K562 (cell line): Measurements from ENCODE around the gene KLHL14. TPM values are rescaled to one million over a fixed set of nuclear protein-coding genes. Genes with fewer than 3 reads are reported as not detected.

Experiments
- ATAC-seq: fragments of 200-7000 bp; cut with Tn5 transposase; 3 replicates; pipeline ENCODE4 v1.9.1; 2020; ENCODE audit warnings: moderate library complexity
- BruUV-seq: library from RNA; stranded (reverse); fragments of 400-500 nt; replicated peaks from 2 replicates; lab custom pipeline; 2021; lab: Mats Ljungman, UMichigan
- CTCF ChIA-PET: fragments of 300-600 bp; formaldehyde crosslinking; extraction: SDS; loops from one replicate; lab custom pipeline; 2021; ENCODE audit warnings: low intra/inter-chr PET ratio; lab: Yijun Ruan, JAX
- POLR2A ChIA-PET: fragments of 300-600, 350-650 bp; sonication (Branson Sonifier 250); formaldehyde crosslinking; extraction: SDS; loops from one replicate; lab custom pipeline; 2021; ENCODE audit warnings: antibody characterized with exemption, inconsistent platforms; lab: Yijun Ruan, JAX
- DNase-seq, 4 experiments: peaks; one replicate each; pipeline versions ENCODE4 v3.0.0 to v3.0.0-alpha.2; 2011 to 2018; ENCODE audit warnings: low spot score in 3 of 4, mixed read lengths in 3 of 4; ENCODE audit errors: extremely low read depth in 1 of 4
- FAIRE-seq: peaks from 2 replicates; lab custom pipeline; 2011; peaks lifted over from hg19 to GRCh38; lab: Jason Lieb, UNC
- H2AFZ ChIP-seq: 2 replicates; pipeline ENCODE4 v1.6.0; 2011; ENCODE audit warnings: low read depth, low read length, control low read depth, inconsistent platforms
- H3K27ac ChIP-seq: fragments of 200-600 bp; 3 replicates; pipeline ENCODE4 v1.8.0; 2011; ENCODE audit warnings: low read depth, mild to moderate bottlenecking, control low read depth, inconsistent platforms, low read length, moderate library complexity, mixed read lengths; ENCODE audit errors: extremely low read depth
- H3K27me3 ChIP-seq, 2 experiments: fragments of 300-600 bp in 1 of 2; 2 replicates in 1 of 2; 3 replicates in 1 of 2; pipeline versions ENCODE4 v1.6.0 to v1.8.0; 2011; ENCODE audit warnings: inconsistent platforms in 2 of 2, low read length in 2 of 2, mild to moderate bottlenecking in 1 of 2, mixed read lengths in 1 of 2, moderate library complexity in 1 of 2; ENCODE audit not compliant: control insufficient read depth in 2 of 2, insufficient read depth in 2 of 2
- H3K36me3 ChIP-seq: fragments of 300-600 bp; 3 replicates; pipeline ENCODE4 v1.8.0; 2011; ENCODE audit warnings: mild to moderate bottlenecking, low read length, inconsistent platforms; ENCODE audit not compliant: control insufficient read depth, insufficient read depth
- H3K4me1 ChIP-seq, 2 experiments: fragments of 200-600 bp in 1 of 2; replicated peaks in 1 of 2; 2 replicates in 1 of 2; 3 replicates in 1 of 2; pipeline versions ENCODE4 v1.5.1 to v1.8.0; 2011; ENCODE audit warnings: inconsistent platforms in 2 of 2, low read length in 2 of 2, mild to moderate bottlenecking in 1 of 2, mixed read lengths in 1 of 2, moderate library complexity in 1 of 2; ENCODE audit not compliant: control insufficient read depth in 2 of 2, insufficient read depth in 2 of 2
- H3K4me2 ChIP-seq: 2 replicates; pipeline ENCODE4 v1.6.1; 2011; ENCODE audit warnings: low read length, control low read depth, inconsistent platforms, mixed read lengths; ENCODE audit not compliant: insufficient read depth
- H3K4me3 ChIP-seq: fragments of 200-600 bp; sonication (generic), shearing (Covaris generic); 2 replicates; pipeline ENCODE4 v1.5.1; 2016; ENCODE audit warnings: control low read depth, inconsistent platforms
- H3K79me2 ChIP-seq: fragments of 200-600 bp; 3 replicates; pipeline ENCODE4 v1.8.0; 2011; ENCODE audit warnings: low read length, inconsistent platforms; ENCODE audit not compliant: control insufficient read depth, insufficient read depth
- H3K9ac ChIP-seq, 2 experiments: 2 replicates each; pipeline versions ENCODE4 v1.6.0 to v1.6.1; 2011; ENCODE audit warnings: low read depth in 2 of 2, low read length in 2 of 2, control low read depth in 1 of 2, inconsistent platforms in 1 of 2, mild to moderate bottlenecking in 1 of 2, mixed read lengths in 1 of 2; ENCODE audit not compliant: insufficient read depth in 1 of 2
- H3K9me1 ChIP-seq: one replicate; pipeline ENCODE4 v1.6.0; 2011; ENCODE audit warnings: inconsistent platforms, mild to moderate bottlenecking, low read length, moderate library complexity; ENCODE audit not compliant: control insufficient read depth, insufficient read depth
- H3K9me3 ChIP-seq: replicated peaks from 2 replicates; pipeline ENCODE4 v1.5.1; 2011; ENCODE audit warnings: low read depth, low read length, inconsistent platforms; ENCODE audit not compliant: control insufficient read depth, insufficient read depth
- H4K20me1 ChIP-seq: replicated peaks from 2 replicates; pipeline ENCODE4 v1.6.1; 2011; ENCODE audit warnings: low read length, inconsistent platforms, mixed read lengths; ENCODE audit not compliant: control insufficient read depth, insufficient read depth
- ARNT ChIP-seq, 2 experiments: fragments of 450-650 bp; IDR thresholded peaks; 2 replicates each; pipeline ENCODE4 v1.6.1; 2016; ENCODE audit warnings: mild to moderate bottlenecking in 1 of 2
- ESRRB ChIP-seq: fragments of 250-450 bp; sonication (Bioruptor Pico); IDR thresholded peaks from 2 replicates; pipeline ENCODE4 v1.5.0; 2020; ENCODE audit warnings: mild to moderate bottlenecking, moderate library complexity, borderline replicate concordance
- FOSL1 ChIP-seq: fragments of 200-800 bp; sonication (Bioruptor generic); conservative IDR thresholded peaks from 2 replicates; pipeline ENCODE4 v1.6.1; 2016; ENCODE audit warnings: missing genetic modification characterization, missing compliant biosample characterization
- GABPA ChIP-seq: fragments of 200-800 bp; sonication (Bioruptor generic); conservative IDR thresholded peaks from 2 replicates; pipeline ENCODE4 v1.6.1; 2016; ENCODE audit warnings: low read depth, missing genetic modification characterization, missing compliant biosample characterization
- HNRNPH1 ChIP-seq: fragments of 200-400 bp; formaldehyde crosslinking; optimal IDR thresholded peaks from 2 replicates; pipeline ENCODE3; 2017; ENCODE audit warnings: low read depth, mild to moderate bottlenecking, low read length, moderate library complexity
- KAT2B ChIP-seq: IDR thresholded peaks from one replicate; pipeline ENCODE4 v1.6.1; 2012; ENCODE audit warnings: low read depth, mild to moderate bottlenecking, control low read depth, inconsistent platforms, low read length, moderate library complexity
- MEF2A ChIP-seq: IDR thresholded peaks from 2 replicates; pipeline ENCODE4 v1.6.1; 2011; ENCODE audit warnings: low read depth, mild to moderate bottlenecking, low read length, moderate library complexity; ENCODE audit not compliant: control insufficient read depth
- TOE1 ChIP-seq, 2 experiments: fragments of 450-650 bp in 1 of 2; sonication (generic) in 1 of 2; formaldehyde crosslinking in 1 of 2; IDR thresholded peaks; 2 replicates each; pipeline versions ENCODE4 v1.7.1 to v1.8.0; 2016 to 2022; ENCODE audit warnings: borderline replicate concordance in 2 of 2, mild to moderate bottlenecking in 2 of 2, antibody characterized with exemption in 1 of 2, inconsistent platforms in 1 of 2, low read depth in 1 of 2, missing genetic modification reagents in 1 of 2, moderate library complexity in 1 of 2
- ZNF384 ChIP-seq: IDR thresholded peaks from 2 replicates; pipeline ENCODE4 v1.6.1; 2012; ENCODE audit warnings: low read depth, low read length, improper control_type of control experiment
- ZNF444 ChIP-seq: fragments of 250-450 bp; sonication (Bioruptor Pico); IDR thresholded peaks from 2 replicates; pipeline ENCODE4 v1.4.0; 2020; ENCODE audit warnings: mild to moderate bottlenecking, moderate library complexity
- WGBS: fragments of 100-300 bp; shearing (Covaris generic); methylation state at CpG from one replicate; pipeline ENCODE4 v1.1.6; 2016; ENCODE audit warnings: low coverage, mixed read lengths; ENCODE audit not compliant: insufficient coverage; ENCODE audit errors: missing lambda C conversion rate; 5-methylcytosine and 5-hydroxymethylcytosine counted together
- in situ Hi-C: fragments of 300-500 bp; cut with MboI; formaldehyde crosslinking; loops from 4 replicates; pipeline ENCODE4 v1.15.0; 2018; ENCODE audit warnings: inconsistent platforms, mixed read lengths
- intact Hi-C: fragments of 100-400 bp; cut with micrococcal nuclease; formaldehyde crosslinking; loops from 2 replicates; pipeline ENCODE4 v1.14.2; 2022
- polyA plus RNA-seq, 8 experiments: library from polyadenylated mRNA; depleted of rRNA in 4 of 8; stranded (reverse) in 5 of 8; unstranded in 3 of 8; fragments of >200 nt; fragmentation: Nextera tagmentation in 2 of 8; fragmentation: Illumina TruSeq in 1 of 8; extraction: Ambion mirVana in 2 of 8; extraction: Trizol in 1 of 8; gene quantifications; 2 replicates each; pipeline versions ENCODE4 v1.2.1 to v1.2.3, GENCODE V29; 2011 to 2014; ENCODE audit warnings: inconsistent platforms in 1 of 8, missing spikeins in 1 of 8
- total RNA-seq, 7 experiments: library from RNA; depleted of rRNA in 6 of 7; stranded (reverse); fragments of >200 nt in 6 of 7; fragmentation: Illumina TruSeq in 2 of 7; extraction: Trizol in 2 of 7; gene quantifications; 2 replicates each; pipeline versions ENCODE4 v1.2.1 to v1.2.3, GENCODE V29; 2011 to 2021; ENCODE audit warnings: low replicate concordance in 1 of 7
- TF ChIP-seq, protein P1 (sequence below): sonication (generic); formaldehyde crosslinking; IDR thresholded peaks from 2 replicates; pipeline ENCODE4 v1.8.0; 2022; ENCODE audit warnings: mild to moderate bottlenecking, missing genetic modification reagents
- TF ChIP-seq, protein P2 (sequence below), 2 experiments: fragments of 450-650 bp; conservative IDR thresholded peaks; 2 replicates each; pipeline ENCODE4 v1.6.1; 2017; ENCODE audit warnings: mild to moderate bottlenecking in 2 of 2, moderate library complexity in 2 of 2
- TF ChIP-seq, protein P3 (sequence below), 2 experiments: IDR thresholded peaks; 2 replicates each; pipeline ENCODE4 v1.6.1; 2011; ENCODE audit warnings: borderline replicate concordance in 1 of 2, control low read depth in 1 of 2, low read depth in 1 of 2, low read length in 1 of 2, mild to moderate bottlenecking in 1 of 2, mixed read lengths in 1 of 2, moderate library complexity in 1 of 2; ENCODE audit not compliant: insufficient read depth in 1 of 2, insufficient read length in 1 of 2, poor library complexity in 1 of 2, severe bottlenecking in 1 of 2; ENCODE audit errors: extremely low read depth in 1 of 2

The KLHL14 gene
- total and polyA plus RNA-seq, 9 of the 15 experiments (the other 6 are each of a cell fraction or from before 2014, with no cell fraction given) = not detected

DNA sequence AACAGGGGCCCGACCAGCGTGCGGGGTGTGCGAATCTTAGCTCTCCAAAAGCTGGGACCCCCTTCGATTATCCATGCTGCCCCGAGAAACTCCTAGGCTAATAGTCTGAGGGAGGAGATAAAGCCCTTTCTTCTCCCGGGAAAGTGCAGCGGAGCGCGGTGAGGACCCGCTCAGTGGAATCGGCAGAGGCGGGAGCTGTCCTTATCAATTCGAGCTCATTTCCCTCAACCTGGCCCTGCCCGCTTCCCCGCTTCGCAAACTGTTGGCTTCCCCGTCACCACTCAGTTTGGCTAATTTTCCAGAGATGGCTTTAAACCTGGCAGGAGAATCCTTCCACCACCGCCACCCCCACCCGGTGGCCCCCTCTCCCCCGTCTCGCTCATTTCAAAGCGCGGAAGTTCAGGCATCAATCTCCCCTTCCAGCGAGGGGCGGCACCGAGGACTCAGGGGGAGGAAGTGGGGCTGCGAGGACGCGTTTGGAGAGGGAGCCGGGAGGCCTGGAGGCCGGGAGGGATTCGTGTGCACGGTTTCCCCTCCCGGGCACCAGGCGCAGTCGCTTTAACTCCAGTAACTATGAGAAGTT lies 1.6 kb downstream of the KLHL14 start:
- H4K20me1 ChIP-seq = no peaks in the 10 kb centered on the region
- in situ Hi-C loops = no loop called here
- no TSS peak for BruUV-seq
- no peak for DNase-seq
- WGBS = 3% methylated on average over 31 of the region's 37 CpGs
- H3K36me3 ChIP-seq = no peaks in the 10 kb centered on the region
- H3K79me2 ChIP-seq = no peaks in the 10 kb centered on the region
- CTCF ChIA-PET = no interaction called here
- no peaks in the 10 kb centered on the region; a peak in 1 of 5 replicates for H3K4me1 ChIP-seq
- peaks cover 4 to 5% of the 10 kb centered on the region in 2 experiments; a peak in 2 of 5 replicates for H3K27me3 ChIP-seq
- ATAC-seq = peak; percentile 41; the same call in 1 of the 3 replicates
- no peak overlapping the region for H2AFZ ChIP-seq
- intact Hi-C loops = no loop called here
- H3K4me2 ChIP-seq = no peak overlapping the region
- POLR2A ChIA-PET = interaction anchor here (0.7 kb wide), 1 partner anchor 116 kb away, joined by 3 read pairs; no protein-coding TSS in a partner anchor
- FAIRE-seq = no peak
- no peak overlapping the region for H3K9ac ChIP-seq
- H3K4me3 ChIP-seq = no peak overlapping the region
- no peaks in the 10 kb centered on the region for H3K9me1 ChIP-seq
- H3K9me3 ChIP-seq = no peaks in the 10 kb centered on the region
- no peak overlapping the region for H3K27ac ChIP-seq
- TF ChIP-seq ESRRB (no peak), MEF2A (no peak), ARNT (IDR thresholded peaks at IDR 0.05) (no peak), TOE1 (IDR thresholded peaks at IDR 0.05; ENCODE audit: borderline replicate concordance) (no peak), TOE1 (CRISPR knock-in tag; IDR thresholded peaks at IDR 0.05; ENCODE audit: borderline replicate concordance, low read depth) (no peak), FOSL1 (no peak), KAT2B (no peak), HNRNPH1 (no peak), GABPA (tag) (no peak), ZNF444 (CRISPR knock-in tag) (no peak), ZNF384 (no peak)
- TF ChIP-seq, protein P1, sequence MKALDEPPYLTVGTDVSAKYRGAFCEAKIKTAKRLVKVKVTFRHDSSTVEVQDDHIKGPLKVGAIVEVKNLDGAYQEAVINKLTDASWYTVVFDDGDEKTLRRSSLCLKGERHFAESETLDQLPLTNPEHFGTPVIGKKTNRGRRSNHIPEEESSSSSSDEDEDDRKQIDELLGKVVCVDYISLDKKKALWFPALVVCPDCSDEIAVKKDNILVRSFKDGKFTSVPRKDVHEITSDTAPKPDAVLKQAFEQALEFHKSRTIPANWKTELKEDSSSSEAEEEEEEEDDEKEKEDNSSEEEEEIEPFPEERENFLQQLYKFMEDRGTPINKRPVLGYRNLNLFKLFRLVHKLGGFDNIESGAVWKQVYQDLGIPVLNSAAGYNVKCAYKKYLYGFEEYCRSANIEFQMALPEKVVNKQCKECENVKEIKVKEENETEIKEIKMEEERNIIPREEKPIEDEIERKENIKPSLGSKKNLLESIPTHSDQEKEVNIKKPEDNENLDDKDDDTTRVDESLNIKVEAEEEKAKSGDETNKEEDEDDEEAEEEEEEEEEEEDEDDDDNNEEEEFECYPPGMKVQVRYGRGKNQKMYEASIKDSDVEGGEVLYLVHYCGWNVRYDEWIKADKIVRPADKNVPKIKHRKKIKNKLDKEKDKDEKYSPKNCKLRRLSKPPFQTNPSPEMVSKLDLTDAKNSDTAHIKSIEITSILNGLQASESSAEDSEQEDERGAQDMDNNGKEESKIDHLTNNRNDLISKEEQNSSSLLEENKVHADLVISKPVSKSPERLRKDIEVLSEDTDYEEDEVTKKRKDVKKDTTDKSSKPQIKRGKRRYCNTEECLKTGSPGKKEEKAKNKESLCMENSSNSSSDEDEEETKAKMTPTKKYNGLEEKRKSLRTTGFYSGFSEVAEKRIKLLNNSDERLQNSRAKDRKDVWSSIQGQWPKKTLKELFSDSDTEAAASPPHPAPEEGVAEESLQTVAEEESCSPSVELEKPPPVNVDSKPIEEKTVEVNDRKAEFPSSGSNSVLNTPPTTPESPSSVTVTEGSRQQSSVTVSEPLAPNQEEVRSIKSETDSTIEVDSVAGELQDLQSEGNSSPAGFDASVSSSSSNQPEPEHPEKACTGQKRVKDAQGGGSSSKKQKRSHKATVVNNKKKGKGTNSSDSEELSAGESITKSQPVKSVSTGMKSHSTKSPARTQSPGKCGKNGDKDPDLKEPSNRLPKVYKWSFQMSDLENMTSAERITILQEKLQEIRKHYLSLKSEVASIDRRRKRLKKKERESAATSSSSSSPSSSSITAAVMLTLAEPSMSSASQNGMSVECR (CRISPR knock-in tag) = no peak
- TF ChIP-seq, protein P2, sequence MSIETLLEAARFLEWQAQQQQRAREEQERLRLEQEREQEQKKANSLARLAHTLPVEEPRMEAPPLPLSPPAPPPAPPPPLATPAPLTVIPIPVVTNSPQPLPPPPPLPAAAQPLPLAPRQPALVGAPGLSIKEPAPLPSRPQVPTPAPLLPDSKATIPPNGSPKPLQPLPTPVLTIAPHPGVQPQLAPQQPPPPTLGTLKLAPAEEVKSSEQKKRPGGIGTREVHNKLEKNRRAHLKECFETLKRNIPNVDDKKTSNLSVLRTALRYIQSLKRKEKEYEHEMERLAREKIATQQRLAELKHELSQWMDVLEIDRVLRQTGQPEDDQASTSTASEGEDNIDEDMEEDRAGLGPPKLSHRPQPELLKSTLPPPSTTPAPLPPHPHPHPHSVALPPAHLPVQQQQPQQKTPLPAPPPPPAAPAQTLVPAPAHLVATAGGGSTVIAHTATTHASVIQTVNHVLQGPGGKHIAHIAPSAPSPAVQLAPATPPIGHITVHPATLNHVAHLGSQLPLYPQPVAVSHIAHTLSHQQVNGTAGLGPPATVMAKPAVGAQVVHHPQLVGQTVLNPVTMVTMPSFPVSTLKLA (conservative IDR thresholded peaks at IDR 0.05) = no peak
- TF ChIP-seq, protein P3, sequence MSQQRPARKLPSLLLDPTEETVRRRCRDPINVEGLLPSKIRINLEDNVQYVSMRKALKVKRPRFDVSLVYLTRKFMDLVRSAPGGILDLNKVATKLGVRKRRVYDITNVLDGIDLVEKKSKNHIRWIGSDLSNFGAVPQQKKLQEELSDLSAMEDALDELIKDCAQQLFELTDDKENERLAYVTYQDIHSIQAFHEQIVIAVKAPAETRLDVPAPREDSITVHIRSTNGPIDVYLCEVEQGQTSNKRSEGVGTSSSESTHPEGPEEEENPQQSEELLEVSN (IDR thresholded peaks at IDR 0.05; ENCODE audit: borderline replicate concordance in 1 of 2, extremely low read depth in 1 of 2, insufficient read depth in 1 of 2, insufficient read length in 1 of 2, low read depth in 1 of 2, low read length in 1 of 2, poor library complexity in 1 of 2, severe bottlenecking in 1 of 2) = no peak
